GM06990 (cell line): ENCODE data around the gene ASPRV1.

ENCODE experiments used
- DNase-seq: peaks from one replicate; pipeline ENCODE4 v3.0.0-alpha.2; 2011; ENCODE audit not compliant: insufficient read length; ENCODE audit errors: extremely low read depth
- H3K27me3 ChIP-seq: replicated peaks from 2 replicates; pipeline ENCODE4 v1.6.0; 2011; ENCODE audit warnings: low read length; ENCODE audit not compliant: control insufficient read depth, insufficient read depth
- H3K36me3 ChIP-seq: 2 replicates; pipeline ENCODE4 v1.5.1; 2011; ENCODE audit warnings: low read length; ENCODE audit not compliant: control insufficient read depth, insufficient read depth
- H3K4me3 ChIP-seq: replicated peaks from 2 replicates; pipeline ENCODE4 v1.5.1; 2011; ENCODE audit warnings: low read depth, mild to moderate bottlenecking, control low read depth, low read length
- CTCF ChIP-seq: IDR thresholded peaks from 2 replicates; pipeline ENCODE4 v1.5.1; 2011; ENCODE audit warnings: low read length, control low read depth, mild to moderate bottlenecking, inconsistent platforms; ENCODE audit not compliant: insufficient read depth, poor library complexity, severe bottlenecking

Gene ASPRV1

DNA sequence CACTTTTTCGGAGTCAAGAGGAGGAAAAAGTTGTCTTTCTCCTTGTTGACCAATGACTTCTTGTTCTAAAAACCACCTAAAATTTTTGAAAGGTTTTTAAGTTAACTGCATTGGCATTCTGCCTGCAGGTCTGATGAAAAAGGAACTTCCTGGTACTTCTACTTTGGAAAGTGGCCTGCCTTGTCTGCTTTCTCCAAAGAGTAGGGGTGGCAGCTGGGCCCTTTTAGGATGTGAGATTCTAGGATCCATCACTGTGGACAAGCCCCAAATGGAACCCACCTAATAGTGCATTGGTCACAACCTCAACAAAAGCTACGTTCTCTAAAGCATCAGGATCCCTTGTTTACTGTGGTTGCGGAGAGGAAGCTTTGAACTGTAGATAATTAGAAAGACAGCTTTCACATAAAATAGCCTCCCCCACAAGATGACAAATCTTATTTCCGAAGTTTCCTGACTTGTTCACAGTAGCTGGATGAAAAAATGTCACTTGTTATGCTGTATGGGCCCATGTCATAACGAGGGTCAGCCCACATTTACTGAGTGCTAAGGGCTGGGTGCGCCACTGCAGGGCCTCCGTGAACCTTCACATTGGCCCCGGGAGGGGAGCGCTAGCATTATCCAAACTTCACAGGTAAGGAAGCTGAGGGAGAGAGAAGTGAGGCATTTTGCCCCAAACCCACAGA is 17.4 kb downstream of the ASPRV1 start:
- Histone ChIP-seq H3K4me3 (no peak overlapping the region), H3K27me3 (no peaks in the 10 kb centered on the region), H3K36me3 (peaks cover 10% of the 10 kb centered on the region)
- TF ChIP-seq CTCF: no peak
- DNase-seq: no peak

GRCh38 chr2:69943000-69943842 is 18.2 kb downstream of the ASPRV1 start:
- no peak overlapping the region for H3K4me3 ChIP-seq
- peaks cover 14% of the 10 kb centered on the region for H3K36me3 ChIP-seq
- H3K27me3 ChIP-seq: no peaks in the 10 kb centered on the region
- DNase-seq: no peak
- TF ChIP-seq CTCF: no peak

GRCh38 chr2:69940691-69941090 is 20.7 kb downstream of the ASPRV1 start:
- no peak for TF ChIP-seq CTCF
- Histone ChIP-seq H3K27me3 (no peaks in the 10 kb centered on the region), H3K4me3 (no peak overlapping the region), H3K36me3 (peaks cover 24% of the 10 kb centered on the region)
- no peak for DNase-seq

DNA sequence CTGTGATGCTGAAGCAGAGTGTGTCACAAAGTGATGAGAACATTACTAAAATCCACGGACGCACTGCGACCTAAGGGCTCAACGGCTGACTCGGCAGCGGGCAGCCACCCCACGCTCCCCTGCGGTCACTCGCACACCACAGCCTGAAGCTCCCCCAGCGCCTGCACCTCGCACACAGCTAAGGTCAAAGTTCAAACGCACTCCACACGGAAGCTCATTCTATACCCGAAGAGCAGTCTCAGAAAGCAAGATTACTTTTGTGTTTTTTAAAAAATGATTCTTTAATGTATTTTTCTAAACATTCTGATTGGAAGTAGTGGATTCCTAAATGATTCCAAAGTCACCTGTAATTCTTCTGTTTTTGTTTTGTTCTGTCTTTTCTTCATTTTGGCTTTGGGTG is 21.7 kb downstream of the ASPRV1 start:
- DNase-seq: no peak
- Histone ChIP-seq H3K4me3 (no peak overlapping the region), H3K27me3 (no peaks in the 10 kb centered on the region), H3K36me3 (peaks cover 30% of the 10 kb centered on the region)
- TF ChIP-seq CTCF: no peak

DNA sequence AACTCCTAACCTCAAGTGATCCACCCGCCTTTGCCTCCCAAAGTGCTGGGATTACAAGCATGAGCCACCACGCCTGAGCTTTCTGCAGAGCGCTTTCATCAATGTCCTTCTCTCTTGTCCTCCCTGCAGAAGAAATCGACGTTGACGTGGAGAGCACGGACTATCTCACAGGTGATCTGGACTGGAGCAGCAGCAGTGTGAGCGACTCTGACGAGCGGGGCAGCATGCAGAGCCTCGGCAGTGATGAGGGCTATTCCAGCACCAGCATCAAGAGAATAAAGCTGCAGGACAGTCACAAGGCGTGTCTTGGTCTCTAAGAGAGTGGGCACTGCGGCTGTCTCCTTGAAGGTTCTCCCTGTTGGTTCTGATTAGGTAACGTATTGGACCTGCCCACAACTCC is 23.5 kb downstream of the ASPRV1 start:
- H3K4me3 ChIP-seq: no peak overlapping the region
- no peak for DNase-seq
- H3K36me3 ChIP-seq: peaks cover 25% of the 10 kb centered on the region
- TF ChIP-seq CTCF: no peak
- no peaks in the 10 kb centered on the region for H3K27me3 ChIP-seq
